SKM-1 treated with dmso at 0.1 percent for 144 hours (cell line): Measurements from ENCODE around the gene CPEB3.
A peak's percentile ranks its signal among the peaks of the same experiment; 100 is the strongest.

Experiments used
- DNase-seq: peaks from one replicate; lab custom pipeline; 2025; ENCODE audit not compliant: unreplicated experiment; lab: John Stamatoyannopoulos, UW

The CPEB3 gene

GRCh38 chr10:92268748-92269147 lies 22.1 kb downstream of the CPEB3 start:
- peak; percentile 62 for DNase-seq

GRCh38 chr10:92267343-92267742 lies 23.5 kb downstream of the CPEB3 start:
- no peak for DNase-seq

- no peak for DNase-seq
Observed at GRCh38 chr10:92265687-92266258, 25.1 kb downstream of the CPEB3 start.

GRCh38 chr10:92264249-92264648 lies 26.6 kb downstream of the CPEB3 start:
- DNase-seq = no peak

GRCh38 chr10:92263396-92263795 lies 27.5 kb downstream of the CPEB3 start:
- no peak for DNase-seq

- no peak for DNase-seq
Observed at GRCh38 chr10:92248566-92248965, 42.3 kb downstream of the CPEB3 start.

- no peak for DNase-seq
Observed at GRCh38 chr10:92244796-92245195, 46.1 kb downstream of the CPEB3 start.

- peak; percentile 85 for DNase-seq
Observed at GRCh38 chr10:92242910-92243671, 47.8 kb downstream of the CPEB3 start.

GRCh38 chr10:92242380-92242779 lies 48.5 kb downstream of the CPEB3 start:
- DNase-seq = no peak

- no peak for DNase-seq
Observed at GRCh38 chr10:92241501-92241900, 49.4 kb downstream of the CPEB3 start.

GRCh38 chr10:92241158-92241500 lies 49.7 kb downstream of the CPEB3 start:
- no peak for DNase-seq

- peak; percentile 87 for DNase-seq
Observed at GRCh38 chr10:92240289-92241157, 50.4 kb downstream of the CPEB3 start.

GRCh38 chr10:92239600-92240288 lies 51.1 kb downstream of the CPEB3 start:
- peak; percentile 8 for DNase-seq

GRCh38 chr10:92239151-92239599 lies 51.7 kb downstream of the CPEB3 start:
- DNase-seq = no peak

- peak; percentile 4 for DNase-seq
Observed at GRCh38 chr10:92238586-92239098, 52.2 kb downstream of the CPEB3 start.

GRCh38 chr10:92238054-92238585 lies 52.8 kb downstream of the CPEB3 start:
- DNase-seq = no peak

GRCh38 chr10:92231196-92231595 lies 59.7 kb downstream of the CPEB3 start:
- DNase-seq = no peak

GRCh38 chr10:92222603-92223262 lies 68.1 kb downstream of the CPEB3 start:
- no peak for DNase-seq

GRCh38 chr10:92219559-92219958 lies 71.3 kb downstream of the CPEB3 start:
- no peak for DNase-seq

- no peak for DNase-seq
Observed at GRCh38 chr10:92218569-92218968, 72.3 kb downstream of the CPEB3 start.
